HAP-1 (cell line): ENCODE results near the gene SERTAD3.
A peak's percentile ranks its signal among the peaks of the same experiment; 100 is the strongest.
"Not testable (repeated sequence)": the region's sequence is repeated elsewhere in the genome, so short reads cannot be mapped to it uniquely, and the experiment has no call there.

Experiments
- DNase-seq, 2 experiments: peaks; one replicate each; pipeline ENCODE4 v3.0.0-alpha.2; 2016 to 2020; ENCODE audit warnings: low spot score in 2 of 2
- H3K27me3 ChIP-seq: fragments of 250-450 bp; sonication (Bioruptor Pico); 2 replicates; pipeline ENCODE4 v1.5.1; 2020; ENCODE audit warnings: low read depth, mild to moderate bottlenecking, moderate library complexity
- H3K36me3 ChIP-seq: fragments of 250-450 bp; sonication (Bioruptor Pico); replicated peaks from 2 replicates; pipeline ENCODE4 v1.5.1; 2020; ENCODE audit warnings: mild to moderate bottlenecking
- H3K4me1 ChIP-seq: fragments of 250-450 bp; sonication (Bioruptor Pico); 2 replicates; pipeline ENCODE4 v1.5.1; 2020; ENCODE audit warnings: mild to moderate bottlenecking
- H3K4me3 ChIP-seq: fragments of 250-450 bp; sonication (Bioruptor Pico); 2 replicates; pipeline ENCODE4 v1.5.1; 2020; ENCODE audit warnings: mild to moderate bottlenecking, moderate library complexity
- H3K9me3 ChIP-seq: fragments of 250-450 bp; sonication (Bioruptor Pico); 2 replicates; pipeline ENCODE4 v1.5.1; 2020; ENCODE audit warnings: mild to moderate bottlenecking, moderate library complexity
- in situ Hi-C: fragments of 300-500 bp; cut with MboI; formaldehyde crosslinking; loops from 3 replicates; pipeline ENCODE4 v1.14.3; 2020; ENCODE audit warnings: low sequenced_read_pairs, inconsistent platforms, mixed read lengths

The SERTAD3 gene

GRCh38 chr19:40428197-40428596, 15.9 kb downstream of the SERTAD3 start:
- H3K4me3 ChIP-seq, in situ Hi-C loops, DNase-seq, H3K9me3 ChIP-seq, H3K36me3 ChIP-seq, H3K27me3 ChIP-seq: not testable (repeated sequence)
- peaks cover 22% of the 10 kb centered on the region for H3K4me1 ChIP-seq

GRCh38 chr19:40425450-40426287, 18.5 kb downstream of the SERTAD3 start, which contains the start of gene SERTAD1:
Gene SERTAD1 (minus strand): TSS chr19:40425992. CDS start chr19:40423546, 2,446 bp downstream.
- peak within 1 kb of the TSS; percentile 85 for H3K4me3 ChIP-seq
- H3K27me3 ChIP-seq = no peaks in the 10 kb centered on the region
- in situ Hi-C loops = no loop called here
- H3K36me3 ChIP-seq = no peaks in the 10 kb centered on the region; the same call in 1 of the 2 replicates
- no peaks in the 10 kb centered on the region for H3K9me3 ChIP-seq
- peaks cover 15% of the 10 kb centered on the region for H3K4me1 ChIP-seq
- peak; percentile 97 to 100 for DNase-seq

GRCh38 chr19:40424637-40425449, 19.3 kb downstream of the SERTAD3 start:
- in situ Hi-C loops = no loop called here
- DNase-seq = peak; percentile 20 to 78

GRCh38 chr19:40423938-40424337, 20.2 kb downstream of the SERTAD3 start:
- H3K4me3 ChIP-seq = no peak overlapping the region
- H3K9me3 ChIP-seq = no peaks in the 10 kb centered on the region
- no peaks in the 10 kb centered on the region; the same call in 1 of the 2 replicates for H3K36me3 ChIP-seq
- H3K27me3 ChIP-seq = no peaks in the 10 kb centered on the region
- peaks cover 11% of the 10 kb centered on the region for H3K4me1 ChIP-seq
- no peak for DNase-seq
- in situ Hi-C loops = no loop called here

More at GRCh38 chr19:40424637-40425449, 19.3 kb downstream of the SERTAD3 start:
- H3K4me3 ChIP-seq = peak overlapping the region; percentile 85
- no peaks in the 10 kb centered on the region; the same call in 1 of the 2 replicates for H3K36me3 ChIP-seq
- peaks cover 15% of the 10 kb centered on the region for H3K4me1 ChIP-seq
- no peaks in the 10 kb centered on the region for H3K27me3 ChIP-seq
- no peaks in the 10 kb centered on the region for H3K9me3 ChIP-seq

GRCh38 chr19:40422748-40423566, 21.2 kb downstream of the SERTAD3 start:
- Histone ChIP-seq H3K4me1 (peaks cover 9% of the 10 kb centered on the region), H3K4me3 (no peak overlapping the region), H3K9me3 (no peaks in the 10 kb centered on the region), H3K27me3 (no peaks in the 10 kb centered on the region), H3K36me3 (no peaks in the 10 kb centered on the region; the same call in 1 of the 2 replicates)
- DNase-seq = no peak
- in situ Hi-C loops = no loop called here

- DNase-seq = no peak
- in situ Hi-C loops = no loop called here
- Histone ChIP-seq H3K9me3 (no peaks in the 10 kb centered on the region), H3K27me3 (no peaks in the 10 kb centered on the region), H3K4me1 (peaks cover 9% of the 10 kb centered on the region), H3K36me3 (no peaks in the 10 kb centered on the region; the same call in 1 of the 2 replicates), H3K4me3 (no peak overlapping the region)
These were observed 22.0 kb downstream of the SERTAD3 start for GRCh38 chr19:40421993-40422747.

- Histone ChIP-seq H3K36me3 (no peaks in the 10 kb centered on the region; the same call in 1 of the 2 replicates), H3K27me3 (no peaks in the 10 kb centered on the region), H3K9me3 (no peaks in the 10 kb centered on the region), H3K4me1 (peaks cover 9% of the 10 kb centered on the region), H3K4me3 (peak overlapping the region; percentile 43)
- peak; percentile 72 to 90 for DNase-seq
- in situ Hi-C loops = no loop called here
These were observed 23.1 kb downstream of the SERTAD3 start for GRCh38 chr19:40420766-40421765.

- Histone ChIP-seq H3K36me3 (no peaks in the 10 kb centered on the region; the same call in 1 of the 2 replicates), H3K27me3 (no peaks in the 10 kb centered on the region), H3K4me1 (peaks cover 9% of the 10 kb centered on the region), H3K4me3 (peak overlapping the region; percentile 43), H3K9me3 (no peaks in the 10 kb centered on the region)
- DNase-seq = no peak
- in situ Hi-C loops = no loop called here
These were observed 23.7 kb downstream of the SERTAD3 start for GRCh38 chr19:40420451-40420765.

- in situ Hi-C loops = no loop called here
- no peak for DNase-seq
- H3K4me1 ChIP-seq = peaks cover 9% of the 10 kb centered on the region
These were observed 24.4 kb downstream of the SERTAD3 start for GRCh38 chr19:40419780-40420179.

GRCh38 chr19:40419066-40419612, 25.0 kb downstream of the SERTAD3 start:
- no peak overlapping the region for H3K4me3 ChIP-seq
- in situ Hi-C loops = no loop called here
- no peak for DNase-seq
- no peaks in the 10 kb centered on the region for H3K9me3 ChIP-seq
- no peaks in the 10 kb centered on the region; the same call in 1 of the 2 replicates for H3K36me3 ChIP-seq
- no peaks in the 10 kb centered on the region for H3K27me3 ChIP-seq
- peaks cover 4% of the 10 kb centered on the region for H3K4me1 ChIP-seq

More at GRCh38 chr19:40419780-40420179, 24.4 kb downstream of the SERTAD3 start:
- H3K27me3 ChIP-seq = no peaks in the 10 kb centered on the region
- H3K9me3 ChIP-seq = no peaks in the 10 kb centered on the region
- H3K36me3 ChIP-seq = no peaks in the 10 kb centered on the region; the same call in 1 of the 2 replicates
- H3K4me3 ChIP-seq = no peak overlapping the region

GRCh38 chr19:40418040-40418439, 26.1 kb downstream of the SERTAD3 start:
- Histone ChIP-seq H3K4me3 (no peak overlapping the region), H3K4me1 (peaks cover 4% of the 10 kb centered on the region), H3K36me3 (no peaks in the 10 kb centered on the region; the same call in 1 of the 2 replicates), H3K9me3 (no peaks in the 10 kb centered on the region), H3K27me3 (no peaks in the 10 kb centered on the region)
- DNase-seq = no peak
- in situ Hi-C loops = no loop called here

- Histone ChIP-seq H3K36me3 (no peaks in the 10 kb centered on the region), H3K9me3 (no peaks in the 10 kb centered on the region), H3K27me3 (no peaks in the 10 kb centered on the region), H3K4me3 (no peak overlapping the region), H3K4me1 (peaks cover 4% of the 10 kb centered on the region)
- no peak for DNase-seq
- in situ Hi-C loops = no loop called here
These were observed 26.5 kb downstream of the SERTAD3 start for GRCh38 chr19:40417643-40417981.
